ENCODE measurements around the gene GAS6. TPM values are rescaled to one million over a fixed set of nuclear protein-coding genes. Genes with fewer than 3 reads are reported as not detected.

Gene GAS6
- total RNA-seq = 27.7 TPM

GRCh38 chr13:113863524-113864272 is at the start of gene GAS6:
Gene GAS6, minus strand, starts transcription at chr13:113864076. Its CDS starts 156 bp downstream, at chr13:113863920.

Other genes starting within 250 kb of the GAS6 start
- 0.23 TPM for gene ATP4B, start 205.9 kb downstream of the GAS6 start, total RNA-seq
- gene GRK1, start 196.9 kb downstream of the GAS6 start, total RNA-seq = 0.46 TPM
- gene TMEM255B, start 104.8 kb downstream of the GAS6 start, total RNA-seq = 1.4 TPM
- 0.23 TPM for gene C13orf46, start 110.0 kb upstream of the GAS6 start, total RNA-seq